Psoas muscle (tissue), 8 donors: ENCODE results near the gene SLC16A6. TPM values are rescaled to one million over a fixed set of nuclear protein-coding genes. Genes with fewer than 3 reads are reported as not detected.
A peak's percentile ranks its signal among the peaks of the same experiment; 100 is the strongest.

Experiments
- ATAC-seq, 4 donors: fragments of 200-7000 bp; cut with Tn5 transposase; one replicate each; pipeline ENCODE4 v1.9.1; 2020; ENCODE audit warnings: moderate library complexity in 3 of 4, mild to moderate bottlenecking in 2 of 4
- DNase-seq, 2 donors: peaks; one replicate each; pipeline ENCODE4 v3.0.0-alpha.2; 2020
- H3K27ac ChIP-seq: fragments of 200-600 bp; one replicate; pipeline ENCODE4 v1.8.0; 2022
- H3K27me3 ChIP-seq, 3 donors: fragments of 200-600 bp in 1 of 3; one replicate each; pipeline versions ENCODE4 v1.6.1 to v1.8.0; 2013 to 2022; ENCODE audit warnings: low read length in 2 of 3, mild to moderate bottlenecking in 2 of 3, moderate library complexity in 1 of 3; ENCODE audit not compliant: insufficient read depth in 3 of 3
- H3K36me3 ChIP-seq, 2 donors: fragments of 200-600 bp in 1 of 2; one replicate each; pipeline versions ENCODE4 v1.6.1 to v1.8.0; 2013 to 2022; ENCODE audit warnings: low read depth in 1 of 2, mild to moderate bottlenecking in 1 of 2, moderate library complexity in 1 of 2; ENCODE audit not compliant: insufficient read depth in 1 of 2
- H3K4me1 ChIP-seq: fragments of 200-600 bp; one replicate; pipeline ENCODE4 v1.8.0; 2022
- H3K4me3 ChIP-seq: fragments of 200-600 bp; one replicate; pipeline ENCODE4 v1.8.0; 2022; ENCODE audit warnings: mild to moderate bottlenecking
- H3K9me3 ChIP-seq: fragments of 200-600 bp; one replicate; pipeline ENCODE4 v1.8.0; 2022
- WGBS, 3 donors: extraction: QIAGEN DNeasy Blood & Tissue Kit; methylation state at CpG; one replicate each; pipeline versions ENCODE4 v1.1.6 to v1.1.7; 2013; 5-methylcytosine and 5-hydroxymethylcytosine counted together
- intact Hi-C, 2 donors: fragments of 100-400 bp; cut with DNase I; formaldehyde crosslinking; loops; one replicate each; pipeline versions ENCODE4 v1.11.0 to v1.14.2; 2022
- polyA plus RNA-seq, 3 donors: library from polyadenylated mRNA; stranded (reverse); fragments of 200-250 nt; gene quantifications; one replicate each; pipeline ENCODE4 v1.2.3, GENCODE V29; 2013
- total RNA-seq, 4 donors: library from RNA; stranded (reverse); fragmentation: NEBNext Ultra II Directional in 2 of 4; extraction: Animal tissue kit (Norgen Biotek cat#: 25700) in 2 of 4; gene quantifications; one replicate each; pipeline versions ENCODE4 v1.2.1 to v1.2.4, GENCODE V29; 2021 to 2023
- TF ChIP-seq, protein P1 (sequence below): fragments of 200-600 bp; IDR thresholded peaks from one replicate; pipeline ENCODE4 v1.8.0; 2022; ENCODE audit warnings: antibody characterized with exemption
- donor health status: healthy with polysubstance abuse.
- donor health status: DM: no; HTN: no; CAD: no; lungs with moderate emphysema.
- donor health status: Bipolar disorder and iron deficiency.
- donor health status: healthy.
- donor health status: DM: yes; HTN: yes; CAD: no.
- donor health status: DM: no; HTN: no; CAD: no.
- donor health status: DM: no; HTN: no; CAD: no.
- donor health status: DM: yes; HTN: yes; CAD: no.

Gene SLC16A6
- total and polyA plus RNA-seq, 7 donors = 0.75 to 47.7 (median 5.1) TPM

- WGBS, 3 donors = 52 to 61% (median 56%) methylated on average over 5 of the region's 5 CpGs
- H3K4me1 ChIP-seq = peaks cover 50% of the 10 kb centered on the region
- ATAC-seq (no peak), DNase-seq (no peak)
- TF ChIP-seq, protein P1, sequence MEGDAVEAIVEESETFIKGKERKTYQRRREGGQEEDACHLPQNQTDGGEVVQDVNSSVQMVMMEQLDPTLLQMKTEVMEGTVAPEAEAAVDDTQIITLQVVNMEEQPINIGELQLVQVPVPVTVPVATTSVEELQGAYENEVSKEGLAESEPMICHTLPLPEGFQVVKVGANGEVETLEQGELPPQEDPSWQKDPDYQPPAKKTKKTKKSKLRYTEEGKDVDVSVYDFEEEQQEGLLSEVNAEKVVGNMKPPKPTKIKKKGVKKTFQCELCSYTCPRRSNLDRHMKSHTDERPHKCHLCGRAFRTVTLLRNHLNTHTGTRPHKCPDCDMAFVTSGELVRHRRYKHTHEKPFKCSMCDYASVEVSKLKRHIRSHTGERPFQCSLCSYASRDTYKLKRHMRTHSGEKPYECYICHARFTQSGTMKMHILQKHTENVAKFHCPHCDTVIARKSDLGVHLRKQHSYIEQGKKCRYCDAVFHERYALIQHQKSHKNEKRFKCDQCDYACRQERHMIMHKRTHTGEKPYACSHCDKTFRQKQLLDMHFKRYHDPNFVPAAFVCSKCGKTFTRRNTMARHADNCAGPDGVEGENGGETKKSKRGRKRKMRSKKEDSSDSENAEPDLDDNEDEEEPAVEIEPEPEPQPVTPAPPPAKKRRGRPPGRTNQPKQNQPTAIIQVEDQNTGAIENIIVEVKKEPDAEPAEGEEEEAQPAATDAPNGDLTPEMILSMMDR = no peak
- H3K4me3 ChIP-seq = no peak overlapping the region
- peak overlapping the region; percentile 99 for H3K27ac ChIP-seq
- H3K9me3 ChIP-seq = no peaks in the 10 kb centered on the region
- intact Hi-C loops = no loop called here
- H3K27me3 ChIP-seq = no peaks in the 10 kb centered on the region
- H3K36me3 ChIP-seq = no peaks in the 10 kb centered on the region
Observed at GRCh38 chr17:68320311-68320865, 29.5 kb upstream of the SLC16A6 start.

GRCh38 chr17:68319410-68320162 is 28.7 kb upstream of the SLC16A6 start:
- intact Hi-C loops = loop anchor here in 1 of 2 donors (2.0 to 5.0 kb wide), 2 partner anchors 29 to 143 kb away; partner anchors contain the start of genes ARSG and SLC16A6
- Histone ChIP-seq H3K27me3 (no peaks in the 10 kb centered on the region), H3K4me3 (peak overlapping the region; percentile 23), H3K36me3 (no peaks in the 10 kb centered on the region), H3K9me3 (no peaks in the 10 kb centered on the region), H3K27ac (peak overlapping the region; percentile 99), H3K4me1 (peaks cover 43% of the 10 kb centered on the region)
- DNase-seq = peak in 1 of 2 donors; percentile 74
- TF ChIP-seq, protein P1 = no peak
- WGBS, 3 donors = 77 to 83% (median 82%) methylated on average over 12 of the region's 12 CpGs
- peak; percentile 67 to 77 (median 72) for ATAC-seq

- peak overlapping the region; percentile 99 for H3K27ac ChIP-seq
- TF ChIP-seq, protein P1 = no peak
Observed at GRCh38 chr17:68318103-68318991, 27.4 kb upstream of the SLC16A6 start.

DNA sequence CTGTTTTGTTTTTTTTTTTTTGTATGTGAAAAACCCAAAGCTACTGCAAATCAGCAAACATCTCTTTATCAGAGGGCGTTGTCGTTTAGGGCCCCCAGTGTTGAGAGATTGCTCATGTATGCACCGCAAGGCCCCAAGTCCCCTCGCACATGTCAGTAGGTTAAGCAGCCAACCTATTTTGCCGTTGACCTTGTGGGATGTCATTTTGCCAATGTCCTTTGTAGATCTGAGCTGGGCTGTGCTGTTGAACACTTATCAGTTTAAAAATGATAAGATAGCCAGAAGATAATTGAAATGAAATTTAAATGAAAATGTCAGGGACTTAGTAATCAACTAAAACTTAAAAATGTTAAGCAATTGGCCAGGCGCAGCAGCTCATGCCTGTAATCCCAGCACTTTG is 26.5 kb upstream of the SLC16A6 start:
- intact Hi-C loops = loop anchor here in 1 of 2 donors (5.0 kb wide), 1 partner anchor 145 kb away; no protein-coding TSS in a partner anchor
- no peak for DNase-seq
- H3K4me3 ChIP-seq = no peak overlapping the region
- no peaks in the 10 kb centered on the region for H3K9me3 ChIP-seq
- H3K4me1 ChIP-seq = peaks cover 34% of the 10 kb centered on the region
- TF ChIP-seq, protein P1 = no peak
- WGBS, 3 donors = 88 to 90% (median 89%) methylated on average over 6 of the region's 6 CpGs
- no peaks in the 10 kb centered on the region for H3K36me3 ChIP-seq
- ATAC-seq = no peak
- H3K27me3 ChIP-seq = no peaks in the 10 kb centered on the region
- peak overlapping the region; percentile 99 for H3K27ac ChIP-seq

More at GRCh38 chr17:68318103-68318991, 27.4 kb upstream of the SLC16A6 start:
- DNase-seq = peak; percentile 55 to 84
- 42 to 57% (median 49%) methylated on average over 8 of the region's 8 CpGs for WGBS, 3 donors
- peak overlapping the region; percentile 10 for H3K4me3 ChIP-seq
- H3K9me3 ChIP-seq = no peaks in the 10 kb centered on the region
- peaks cover 37% of the 10 kb centered on the region for H3K4me1 ChIP-seq
- intact Hi-C loops = loop anchor here in 1 of 2 donors (2.0 to 5.0 kb wide), 2 partner anchors 28 to 144 kb away; partner anchors contain the start of genes ARSG and SLC16A6
- no peaks in the 10 kb centered on the region for H3K36me3 ChIP-seq
- no peaks in the 10 kb centered on the region for H3K27me3 ChIP-seq
- peak; percentile 88 to 91 (median 90) for ATAC-seq
